ENCODE measurements around the gene ATXN1. TPM values are rescaled to one million over a fixed set of nuclear protein-coding genes. Genes with fewer than 3 reads are reported as not detected.

The ATXN1 gene
- total RNA-seq, 4 donors from 2014 or later, result 16.3 to 52.2 (median 25.7) TPM

DNA sequence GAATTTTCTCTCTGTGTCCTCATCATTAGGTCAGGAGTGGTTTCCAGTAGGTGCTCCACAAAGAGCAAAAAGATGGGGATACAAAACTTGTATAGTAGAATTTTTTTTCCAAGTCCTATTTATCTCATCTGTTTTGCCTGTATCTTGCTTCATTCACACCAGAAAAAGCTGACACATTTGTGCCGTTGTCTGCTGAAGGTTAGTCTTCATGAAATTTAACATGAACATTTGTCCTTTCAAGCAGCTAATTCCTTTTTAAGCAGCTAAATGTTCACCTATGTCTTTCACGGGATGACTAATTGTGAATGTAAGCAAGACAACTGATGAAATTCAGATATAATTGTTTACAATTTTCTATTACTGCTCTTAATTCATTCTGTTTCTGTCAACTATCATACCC lies 83.8 kb downstream of the ATXN1 start:
- H3K4me3 ChIP-seq (ENCODE audit: low read depth, poor library complexity, severe bottlenecking), result no peak overlapping the region
- WGBS, 2 donors, result 67% methylated on average over 2 of the region's 2 CpGs
- intact Hi-C loops (cut with DNase I; ENCODE audit: low total_unique reads), result no loop called here
- no peak for DNase-seq (ENCODE audit: low spot score in 2 of 2)
- TF ChIP-seq POLR2A (IDR thresholded peaks at IDR 0.05), result no peak
- TF ChIP-seq, protein P1, sequence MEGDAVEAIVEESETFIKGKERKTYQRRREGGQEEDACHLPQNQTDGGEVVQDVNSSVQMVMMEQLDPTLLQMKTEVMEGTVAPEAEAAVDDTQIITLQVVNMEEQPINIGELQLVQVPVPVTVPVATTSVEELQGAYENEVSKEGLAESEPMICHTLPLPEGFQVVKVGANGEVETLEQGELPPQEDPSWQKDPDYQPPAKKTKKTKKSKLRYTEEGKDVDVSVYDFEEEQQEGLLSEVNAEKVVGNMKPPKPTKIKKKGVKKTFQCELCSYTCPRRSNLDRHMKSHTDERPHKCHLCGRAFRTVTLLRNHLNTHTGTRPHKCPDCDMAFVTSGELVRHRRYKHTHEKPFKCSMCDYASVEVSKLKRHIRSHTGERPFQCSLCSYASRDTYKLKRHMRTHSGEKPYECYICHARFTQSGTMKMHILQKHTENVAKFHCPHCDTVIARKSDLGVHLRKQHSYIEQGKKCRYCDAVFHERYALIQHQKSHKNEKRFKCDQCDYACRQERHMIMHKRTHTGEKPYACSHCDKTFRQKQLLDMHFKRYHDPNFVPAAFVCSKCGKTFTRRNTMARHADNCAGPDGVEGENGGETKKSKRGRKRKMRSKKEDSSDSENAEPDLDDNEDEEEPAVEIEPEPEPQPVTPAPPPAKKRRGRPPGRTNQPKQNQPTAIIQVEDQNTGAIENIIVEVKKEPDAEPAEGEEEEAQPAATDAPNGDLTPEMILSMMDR (IDR thresholded peaks at IDR 0.05), result no peak

DNA sequence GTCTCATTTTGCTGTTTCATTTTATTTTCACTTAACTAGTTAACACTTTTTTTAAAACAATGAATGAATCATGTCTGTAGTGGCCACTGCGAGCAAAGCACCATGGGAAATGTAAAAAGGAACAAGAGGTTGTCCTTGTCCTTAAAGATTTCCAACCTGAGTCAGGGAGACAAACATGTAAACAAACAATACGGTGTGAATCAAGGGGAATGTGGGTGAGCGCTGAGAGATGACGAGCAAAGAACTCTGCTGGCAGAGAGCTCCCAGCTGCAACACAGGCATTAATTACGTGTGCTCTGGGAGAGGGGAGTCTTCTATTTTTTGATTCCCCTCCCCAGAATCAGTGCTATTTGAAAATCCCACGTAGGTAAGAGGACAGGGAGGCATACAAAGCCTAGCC lies 84.3 kb downstream of the ATXN1 start:
- 48 to 68% methylated on average over 6 of the region's 6 CpGs for WGBS, 2 donors
- H3K4me3 ChIP-seq (ENCODE audit: low read depth, poor library complexity, severe bottlenecking), result no peak overlapping the region
- no peak for DNase-seq (ENCODE audit: low spot score in 2 of 2)
- TF ChIP-seq, protein P1 (IDR thresholded peaks at IDR 0.05), result no peak
- TF ChIP-seq POLR2A (IDR thresholded peaks at IDR 0.05), result no peak
- intact Hi-C loops (cut with DNase I; ENCODE audit: low total_unique reads), result no loop called here

DNA sequence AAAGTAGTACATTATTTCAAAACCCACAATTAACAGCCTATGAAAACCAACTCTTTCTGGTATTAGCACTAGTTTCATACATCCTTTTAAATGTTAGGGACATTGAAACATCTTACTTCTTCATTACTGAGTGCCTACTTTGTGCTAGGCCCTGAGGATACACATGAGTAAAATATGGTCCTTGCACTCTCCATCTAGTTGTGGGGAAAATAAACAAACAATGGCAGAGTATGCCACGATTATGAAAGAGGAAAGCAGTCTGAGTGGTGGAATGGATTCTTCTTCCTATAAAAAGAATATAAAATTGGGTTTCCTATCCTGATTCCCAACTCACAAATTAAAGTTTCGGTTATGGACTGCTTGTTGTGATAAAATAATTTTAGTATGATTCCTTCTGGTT lies 84.9 kb downstream of the ATXN1 start:
- no peak for DNase-seq (ENCODE audit: low spot score in 2 of 2)
- intact Hi-C loops (cut with DNase I; ENCODE audit: low total_unique reads), result no loop called here
- TF ChIP-seq, protein P1 (IDR thresholded peaks at IDR 0.05), result no peak
- no peak for TF ChIP-seq POLR2A (IDR thresholded peaks at IDR 0.05)
- H3K4me3 ChIP-seq (ENCODE audit: low read depth, poor library complexity, severe bottlenecking), result no peak overlapping the region
- 58 to 63% methylated on average over 2 of the region's 2 CpGs for WGBS, 2 donors

DNA sequence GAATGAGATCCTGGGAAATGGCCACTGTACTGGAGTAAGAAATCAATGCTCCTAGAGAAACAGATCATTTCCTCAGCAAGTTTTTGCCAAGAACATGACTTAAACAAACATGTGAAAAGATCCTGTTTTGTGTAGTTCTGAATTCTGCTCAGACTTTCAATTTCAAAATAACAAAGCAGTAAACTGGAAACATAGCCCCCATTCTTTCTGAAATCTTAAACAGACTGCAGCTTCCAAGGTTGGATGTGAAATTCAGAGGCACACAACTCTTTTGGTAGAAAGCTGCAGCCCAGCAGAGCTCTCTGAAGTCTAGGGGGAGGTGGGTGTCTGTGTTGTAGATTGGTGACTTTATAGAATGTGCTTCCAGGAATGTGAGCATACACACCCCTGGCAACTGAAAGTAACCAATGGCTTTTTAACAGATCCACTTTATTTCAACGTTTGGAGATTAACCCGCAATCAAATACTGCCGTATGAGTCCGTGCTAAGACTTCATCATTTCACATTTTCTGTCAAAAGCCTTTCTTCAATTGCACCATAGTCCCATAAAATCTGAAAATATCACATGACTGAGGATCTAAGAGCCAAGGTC lies 86.4 kb downstream of the ATXN1 start:
- no peak overlapping the region for H3K4me3 ChIP-seq (ENCODE audit: low read depth, poor library complexity, severe bottlenecking)
- WGBS, 2 donors, result 55 to 72% methylated on average over 4 of the region's 4 CpGs
- no peak for DNase-seq (ENCODE audit: low spot score in 2 of 2)
- TF ChIP-seq POLR2A (IDR thresholded peaks at IDR 0.05), result no peak
- TF ChIP-seq, protein P1 (IDR thresholded peaks at IDR 0.05), result no peak
- intact Hi-C loops (cut with DNase I; ENCODE audit: low total_unique reads), result no loop called here

- intact Hi-C loops (cut with DNase I; ENCODE audit: low total_unique reads), result no loop called here
- no peak for DNase-seq (ENCODE audit: low spot score in 2 of 2)
- TF ChIP-seq, protein P1 (IDR thresholded peaks at IDR 0.05), result no peak
- no peak for TF ChIP-seq POLR2A (IDR thresholded peaks at IDR 0.05)
- 83 to 88% methylated on average over 9 of the region's 9 CpGs for WGBS, 2 donors
- H3K4me3 ChIP-seq (ENCODE audit: low read depth, poor library complexity, severe bottlenecking), result no peak overlapping the region
These were observed 88.1 kb downstream of the ATXN1 start for GRCh38 chr6:16673011-16673797.

Data from lower leg skin (tissue), 4 donors.